ENCODE measurements around the gene CD53.

The CD53 gene

DNA sequence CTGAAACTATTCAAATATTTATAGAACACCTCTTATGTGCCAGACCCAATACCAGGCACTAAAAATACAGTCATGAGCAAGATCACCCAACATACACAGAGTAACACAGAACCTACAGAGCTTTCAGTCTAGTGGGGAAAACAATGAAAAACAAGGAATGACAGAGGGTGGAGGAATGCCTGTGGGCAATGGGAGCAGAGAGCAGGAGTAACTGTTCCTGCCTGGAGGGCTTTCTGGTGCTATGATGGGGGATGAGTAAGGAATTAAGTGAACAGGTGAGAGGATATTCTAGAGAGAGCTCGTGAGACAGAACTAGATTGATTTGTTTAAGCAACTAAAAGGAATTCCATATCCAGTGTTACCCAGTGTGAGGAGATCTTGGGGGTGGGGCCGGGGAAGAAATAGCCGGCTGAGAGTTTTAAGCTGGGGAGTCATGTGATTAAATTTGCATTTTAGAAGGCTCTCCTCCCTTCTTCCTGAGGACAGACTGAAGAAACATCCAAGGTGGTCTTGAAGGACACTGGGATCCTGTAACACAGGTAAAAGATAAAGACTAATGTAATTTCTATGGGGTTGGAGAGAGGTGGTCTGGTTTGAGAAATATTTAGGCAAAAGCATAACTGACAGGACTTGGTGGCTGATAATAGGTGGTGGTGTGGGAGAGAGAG, 2.1 kb upstream of the CD53 start:
- DNase-seq (ENCODE audit: insufficient read length, low spot score) = no peak
- TF ChIP-seq, protein P1, sequence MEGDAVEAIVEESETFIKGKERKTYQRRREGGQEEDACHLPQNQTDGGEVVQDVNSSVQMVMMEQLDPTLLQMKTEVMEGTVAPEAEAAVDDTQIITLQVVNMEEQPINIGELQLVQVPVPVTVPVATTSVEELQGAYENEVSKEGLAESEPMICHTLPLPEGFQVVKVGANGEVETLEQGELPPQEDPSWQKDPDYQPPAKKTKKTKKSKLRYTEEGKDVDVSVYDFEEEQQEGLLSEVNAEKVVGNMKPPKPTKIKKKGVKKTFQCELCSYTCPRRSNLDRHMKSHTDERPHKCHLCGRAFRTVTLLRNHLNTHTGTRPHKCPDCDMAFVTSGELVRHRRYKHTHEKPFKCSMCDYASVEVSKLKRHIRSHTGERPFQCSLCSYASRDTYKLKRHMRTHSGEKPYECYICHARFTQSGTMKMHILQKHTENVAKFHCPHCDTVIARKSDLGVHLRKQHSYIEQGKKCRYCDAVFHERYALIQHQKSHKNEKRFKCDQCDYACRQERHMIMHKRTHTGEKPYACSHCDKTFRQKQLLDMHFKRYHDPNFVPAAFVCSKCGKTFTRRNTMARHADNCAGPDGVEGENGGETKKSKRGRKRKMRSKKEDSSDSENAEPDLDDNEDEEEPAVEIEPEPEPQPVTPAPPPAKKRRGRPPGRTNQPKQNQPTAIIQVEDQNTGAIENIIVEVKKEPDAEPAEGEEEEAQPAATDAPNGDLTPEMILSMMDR (IDR thresholded peaks at IDR 0.05; ENCODE audit: insufficient read depth, missing control alignments) = no peak
- FAIRE-seq = no peak

DNA sequence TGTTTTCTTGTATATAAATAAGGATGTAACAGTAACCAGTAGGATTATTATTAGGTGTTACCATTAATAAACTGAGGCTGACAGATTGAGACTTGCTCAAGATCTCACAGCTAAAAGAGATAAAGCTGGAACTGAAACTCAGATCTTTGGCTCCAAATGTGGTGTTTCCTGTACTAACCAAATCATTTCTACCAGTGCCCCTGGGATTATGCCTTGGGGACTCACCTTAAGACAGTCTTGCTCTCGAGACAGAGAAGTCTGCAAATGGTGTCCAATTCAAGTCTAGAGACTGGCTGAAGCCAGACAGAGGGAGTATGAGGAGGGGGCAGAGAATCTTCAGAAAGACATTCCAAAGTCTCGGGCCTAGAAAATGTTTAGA, 593 bp upstream of the CD53 start:
- no peak for FAIRE-seq
- TF ChIP-seq, protein P1 (IDR thresholded peaks at IDR 0.05; ENCODE audit: insufficient read depth, missing control alignments) = no peak
- DNase-seq (ENCODE audit: insufficient read length, low spot score) = no peak

DNA sequence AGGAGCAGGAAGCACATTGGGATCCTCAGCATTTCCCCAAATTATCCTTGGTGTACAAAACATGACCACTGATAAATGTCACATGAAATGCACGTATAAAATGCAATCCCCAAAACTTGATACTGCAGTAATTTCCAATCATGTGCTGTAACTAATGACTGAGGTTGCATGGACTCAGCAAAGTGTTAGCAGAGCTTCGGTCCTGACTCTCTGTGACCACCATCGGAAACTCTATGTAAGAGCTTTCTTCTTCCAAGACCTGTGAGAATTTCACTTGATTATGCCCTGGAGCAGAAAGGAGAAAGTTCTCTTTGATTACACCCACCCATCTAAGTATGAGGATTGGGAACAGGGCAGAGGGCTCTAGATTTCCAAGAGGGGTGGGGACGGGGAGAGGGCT, 908 bp downstream of the CD53 start:
- FAIRE-seq (no peak), DNase-seq (ENCODE audit: insufficient read length, low spot score) (no peak)
- TF ChIP-seq, protein P1 (IDR thresholded peaks at IDR 0.05; ENCODE audit: insufficient read depth, missing control alignments) = no peak

DNA sequence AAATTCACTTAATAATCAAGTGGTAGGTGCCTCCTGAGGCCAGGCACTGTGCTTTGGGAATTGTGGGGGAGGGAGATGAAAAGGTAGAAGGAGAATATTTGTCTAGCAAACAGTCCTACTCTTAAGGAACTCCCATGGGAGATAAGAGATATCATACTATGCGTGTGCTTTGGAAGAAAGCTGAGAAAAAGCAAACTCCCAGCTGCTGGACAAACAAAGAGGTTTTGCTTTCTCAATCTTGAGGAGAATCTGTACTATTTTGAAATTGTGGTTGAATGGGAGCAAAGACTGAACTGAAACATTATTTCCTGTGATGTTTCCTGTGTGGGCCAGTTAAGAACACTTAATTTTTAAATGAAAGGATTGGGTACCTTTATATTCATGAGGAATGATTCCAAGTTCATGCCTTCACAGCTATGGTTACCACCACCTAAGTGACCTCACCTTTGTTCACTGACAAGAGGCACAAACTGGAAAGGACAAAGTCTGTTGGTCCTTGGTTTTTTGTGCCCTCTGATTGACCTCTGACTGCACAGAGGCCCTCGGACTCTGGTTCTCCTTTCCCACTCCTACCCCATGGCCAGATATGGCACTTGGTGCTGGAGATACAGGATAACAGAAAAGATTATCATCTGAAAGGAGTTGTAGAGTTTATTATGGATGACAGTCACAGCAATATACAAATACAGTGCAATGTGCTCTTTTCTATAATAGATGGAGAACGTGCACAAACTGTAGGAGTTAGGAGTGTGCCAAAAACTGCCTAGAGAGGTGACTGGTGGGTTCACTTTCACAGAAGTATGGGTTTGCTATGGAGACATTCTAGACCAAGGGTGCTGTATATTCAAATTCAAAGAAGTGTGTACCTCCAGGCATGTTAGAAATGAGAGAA, 1.6 kb downstream of the CD53 start:
- FAIRE-seq (no peak), DNase-seq (ENCODE audit: insufficient read length, low spot score) (no peak)
- TF ChIP-seq, protein P1 (IDR thresholded peaks at IDR 0.05; ENCODE audit: insufficient read depth, missing control alignments) = no peak

DNA sequence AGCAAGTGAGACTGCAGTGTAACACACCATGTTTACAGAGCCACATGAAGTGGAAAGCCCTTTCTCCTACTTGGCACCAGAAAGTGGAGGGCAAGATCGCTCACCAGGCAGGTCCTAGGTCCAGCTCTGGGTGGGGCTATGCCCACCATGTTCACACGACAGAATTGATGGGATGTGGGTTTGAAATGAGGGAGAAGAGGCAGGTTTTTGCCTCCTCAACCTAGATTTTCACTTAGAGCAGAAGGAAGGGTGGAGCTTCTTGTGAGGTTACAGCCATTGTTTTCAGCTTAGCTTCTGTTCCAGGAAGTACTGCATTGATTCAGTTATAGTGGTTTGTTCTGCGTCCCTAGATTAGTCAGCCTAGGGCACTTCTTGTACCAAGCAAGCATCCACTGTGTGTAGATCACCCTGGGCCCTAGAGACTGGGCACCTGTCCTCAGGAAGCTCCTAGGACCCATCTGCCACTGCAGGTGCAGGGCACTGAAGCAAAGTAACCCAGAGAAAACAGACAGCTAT, 2.3 kb downstream of the CD53 start:
- FAIRE-seq = no peak
- no peak for DNase-seq (ENCODE audit: insufficient read length, low spot score)
- TF ChIP-seq, protein P1 (IDR thresholded peaks at IDR 0.05; ENCODE audit: insufficient read depth, missing control alignments) = no peak

DNA sequence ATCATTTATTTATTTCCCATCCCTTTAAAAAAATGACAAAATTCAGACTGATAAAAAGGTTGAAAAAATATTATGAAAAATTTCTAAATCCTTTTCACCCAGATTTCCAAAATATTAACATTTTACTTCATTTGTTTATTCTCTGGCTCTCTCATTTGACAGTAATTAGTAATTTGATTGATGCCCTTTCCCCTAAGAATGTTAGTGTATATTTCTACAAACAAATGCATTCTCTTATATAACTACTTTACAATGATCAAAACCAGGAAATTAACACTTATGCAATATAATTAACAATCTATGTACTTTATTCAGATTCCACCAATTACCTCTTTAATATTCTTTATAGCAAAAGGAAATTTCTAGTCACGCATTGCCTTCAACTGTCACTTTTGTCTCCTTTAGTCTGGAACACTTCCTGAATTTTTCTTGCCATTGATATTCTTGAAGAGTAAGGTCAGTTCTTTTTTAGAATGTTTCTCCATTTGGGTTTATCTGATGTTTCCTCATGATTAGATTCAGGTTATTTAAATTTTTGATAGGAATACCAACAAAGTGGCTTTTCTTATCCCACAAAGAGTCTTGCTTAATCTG, 3.9 kb downstream of the CD53 start:
- DNase-seq (ENCODE audit: insufficient read length, low spot score) (no peak), FAIRE-seq (no peak)
- TF ChIP-seq, protein P1 (IDR thresholded peaks at IDR 0.05; ENCODE audit: insufficient read depth, missing control alignments) = no peak

Measured in D721Med (cell line).